OCI-LY3 (cell line): ENCODE results near the gene C3orf52.

Experiments
- EZH2phosphoT487 ChIP-seq: fragments of 200-600 bp; shearing (Covaris generic); IDR thresholded peaks from 2 replicates; pipeline ENCODE4 v1.6.1; 2018; ENCODE audit warnings: antibody characterized with exemption, mixed run types, low read depth
- TF ChIP-seq, protein P1 (sequence below): fragments of 200-600, 300-600 bp; sonication (generic); IDR thresholded peaks from 2 replicates; pipeline ENCODE4 v1.5.1; 2014; ENCODE audit warnings: antibody characterized with exemption, low read length, low read depth

DNA sequence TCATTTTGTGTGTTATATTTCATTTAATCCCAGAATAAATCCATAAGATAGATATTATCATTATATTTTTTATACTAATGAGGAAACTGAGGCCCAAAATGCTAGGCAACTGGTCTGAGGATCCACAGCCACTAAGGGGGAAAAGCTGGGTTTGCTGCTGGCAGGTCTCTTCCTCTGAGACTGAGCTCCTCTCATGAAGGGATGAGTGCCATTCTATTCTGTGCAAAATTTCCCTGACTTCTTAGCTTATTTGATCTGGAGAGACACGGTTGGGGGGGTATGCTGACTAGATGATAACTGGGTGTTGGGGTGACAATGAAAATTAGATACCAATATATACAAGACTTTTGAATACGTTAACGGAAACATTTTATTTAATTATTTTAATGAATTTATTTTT lies 44.9 kb downstream of the C3orf52 start:
- TF ChIP-seq, protein P1, sequence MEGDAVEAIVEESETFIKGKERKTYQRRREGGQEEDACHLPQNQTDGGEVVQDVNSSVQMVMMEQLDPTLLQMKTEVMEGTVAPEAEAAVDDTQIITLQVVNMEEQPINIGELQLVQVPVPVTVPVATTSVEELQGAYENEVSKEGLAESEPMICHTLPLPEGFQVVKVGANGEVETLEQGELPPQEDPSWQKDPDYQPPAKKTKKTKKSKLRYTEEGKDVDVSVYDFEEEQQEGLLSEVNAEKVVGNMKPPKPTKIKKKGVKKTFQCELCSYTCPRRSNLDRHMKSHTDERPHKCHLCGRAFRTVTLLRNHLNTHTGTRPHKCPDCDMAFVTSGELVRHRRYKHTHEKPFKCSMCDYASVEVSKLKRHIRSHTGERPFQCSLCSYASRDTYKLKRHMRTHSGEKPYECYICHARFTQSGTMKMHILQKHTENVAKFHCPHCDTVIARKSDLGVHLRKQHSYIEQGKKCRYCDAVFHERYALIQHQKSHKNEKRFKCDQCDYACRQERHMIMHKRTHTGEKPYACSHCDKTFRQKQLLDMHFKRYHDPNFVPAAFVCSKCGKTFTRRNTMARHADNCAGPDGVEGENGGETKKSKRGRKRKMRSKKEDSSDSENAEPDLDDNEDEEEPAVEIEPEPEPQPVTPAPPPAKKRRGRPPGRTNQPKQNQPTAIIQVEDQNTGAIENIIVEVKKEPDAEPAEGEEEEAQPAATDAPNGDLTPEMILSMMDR: no peak
- no peak for TF ChIP-seq EZH2phosphoT487
